A549 (cell line): ENCODE data around the gene RELT. TPM values are rescaled to one million over a fixed set of nuclear protein-coding genes. Genes with fewer than 3 reads are reported as not detected.

Experiments used
- ATAC-seq, 2 experiments: fragments of 200-7000 bp in 1 of 2; fragments of >200 bp in 1 of 2; cut with Nextera tagmentation in 1 of 2; cut with Tn5 transposase in 1 of 2; 3 replicates each; pipeline versions ENCODE4 v1.8.0 to v1.9.1; 2018 to 2020; ENCODE audit warnings: mild to moderate bottlenecking in 1 of 2, moderate library complexity in 1 of 2
- CTCF ChIA-PET: fragments of 300-600 bp; sonication (Branson Sonifier 250); formaldehyde crosslinking; extraction: SDS; loops from one replicate; lab custom pipeline; 2021; ENCODE audit warnings: antibody characterized with exemption, inconsistent platforms; lab: Yijun Ruan, JAX
- POLR2A ChIA-PET: fragments of 350-600 bp; formaldehyde crosslinking; extraction: SDS; loops from one replicate; lab custom pipeline; 2021; ENCODE audit warnings: antibody characterized with exemption, inconsistent platforms; lab: Yijun Ruan, JAX
- DNase-seq, 2 experiments: peaks; one replicate each; pipeline versions ENCODE4 v3.0.0 to v3.0.0-alpha.2; 2011 to 2016; ENCODE audit warnings: low read depth in 1 of 2, low spot score in 1 of 2
- FAIRE-seq: peaks from 2 replicates; lab custom pipeline; 2011; peaks lifted over from hg19 to GRCh38; lab: Jason Lieb, UNC
- H3K27ac ChIP-seq, 2 experiments: fragments of >200 bp; sonication (Bioruptor Twin); formaldehyde crosslinking; 3 replicates each; pipeline ENCODE4 v1.5.1; 2016 to 2017
- H3K4me1 ChIP-seq: fragments of >200 bp; sonication (Bioruptor Twin); formaldehyde crosslinking; 3 replicates; pipeline ENCODE4 v1.6.1; 2016
- H3K4me2 ChIP-seq: fragments of >200 bp; sonication (Bioruptor Twin); formaldehyde crosslinking; 3 replicates; pipeline ENCODE4 v1.6.1; 2016
- H3K4me3 ChIP-seq: fragments of >200 bp; sonication (Bioruptor Twin); formaldehyde crosslinking; 3 replicates; pipeline ENCODE4 v1.5.1; 2016
- H3K9me3 ChIP-seq: fragments of >200 bp; sonication (Bioruptor Twin); formaldehyde crosslinking; 3 replicates; pipeline ENCODE4 v1.6.1; 2016
- BHLHE40 ChIP-seq: IDR thresholded peaks from 2 replicates; pipeline ENCODE4 v1.6.1; 2012; ENCODE audit warnings: low read depth, low read length, inconsistent platforms
- CEBPB ChIP-seq, 2 experiments: fragments of >200 bp in 1 of 2; sonication (Bioruptor Twin) in 1 of 2; formaldehyde crosslinking in 1 of 2; IDR thresholded peaks; 2 replicates each; pipeline ENCODE4 v1.6.1; 2012 to 2016
- ESRRA ChIP-seq: fragments of 150-350 bp; IDR thresholded peaks from 2 replicates; pipeline ENCODE4 v1.6.1; 2014; ENCODE audit warnings: mild to moderate bottlenecking, low read length, borderline replicate concordance
- FOSL2 ChIP-seq, 2 experiments: fragments of 450-650 bp in 1 of 2; fragments of >200 bp in 1 of 2; sonication (Bioruptor Twin) in 1 of 2; formaldehyde crosslinking; IDR thresholded peaks; 2 replicates each; pipeline versions ENCODE4 v1.5.0 to v1.6.1; 2016 to 2020; ENCODE audit warnings: mild to moderate bottlenecking in 1 of 2, moderate library complexity in 1 of 2
- GATA3 ChIP-seq: IDR thresholded peaks from 2 replicates; pipeline ENCODE4 v1.6.1; 2012; ENCODE audit warnings: borderline replicate concordance
- HEYL ChIP-seq: fragments of 250-450 bp; sonication (Bioruptor Pico); IDR thresholded peaks from 2 replicates; pipeline ENCODE4 v1.8.0; 2021; ENCODE audit warnings: mild to moderate bottlenecking, moderate library complexity
- JUNB ChIP-seq: fragments of >200 bp; sonication (Bioruptor Twin); formaldehyde crosslinking; IDR thresholded peaks from 2 replicates; pipeline ENCODE4 v1.6.1; 2016
- KDM5A ChIP-seq: fragments of 200-600 bp; sonication (generic); IDR thresholded peaks from 2 replicates; pipeline ENCODE4 v1.6.1; 2016; ENCODE audit warnings: antibody characterized with exemption, mild to moderate bottlenecking
- MAFK ChIP-seq: fragments of 450-650 bp; IDR thresholded peaks from 2 replicates; pipeline ENCODE4 v1.6.1; 2014; ENCODE audit not compliant: partially characterized antibody
- MAZ ChIP-seq: fragments of 150-350 bp; IDR thresholded peaks from 2 replicates; pipeline ENCODE4 v1.6.1; 2014; ENCODE audit warnings: antibody characterized with exemption, low read depth, low read length, borderline replicate concordance
- MYC ChIP-seq: IDR thresholded peaks from 2 replicates; pipeline ENCODE4 v1.6.1; 2012; ENCODE audit warnings: mild to moderate bottlenecking, inconsistent platforms, low read length, improper control_type of control experiment, borderline replicate concordance
- NR3C1 ChIP-seq: fragments of >200 bp; sonication (Bioruptor Twin); formaldehyde crosslinking; IDR thresholded peaks from 3 replicates; pipeline ENCODE4 v1.6.1; 2017
- PHF8 ChIP-seq: fragments of 200-600 bp; sonication (generic); IDR thresholded peaks from 2 replicates; pipeline ENCODE4 v1.6.1; 2016; ENCODE audit warnings: low read depth, mild to moderate bottlenecking, antibody characterized with exemption, moderate library complexity, borderline replicate concordance
- POLR2A ChIP-seq: IDR thresholded peaks from 2 replicates; pipeline ENCODE4 v1.6.1; 2012; ENCODE audit warnings: mild to moderate bottlenecking, low read length
- POLR2AphosphoS2 ChIP-seq: conservative IDR thresholded peaks from 2 replicates; pipeline ENCODE4 v1.6.1; 2012; ENCODE audit warnings: low read length, improper control_type of control experiment, inconsistent platforms
- RAD21 ChIP-seq, 2 experiments: fragments of >200 bp in 1 of 2; sonication (Bioruptor Twin) in 1 of 2; formaldehyde crosslinking in 1 of 2; IDR thresholded peaks in 1 of 2; conservative IDR thresholded peaks in 1 of 2; 2 replicates in 1 of 2; 3 replicates in 1 of 2; pipeline ENCODE4 v1.6.1; 2012 to 2018; ENCODE audit warnings: inconsistent platforms in 1 of 2
- RFX5 ChIP-seq: fragments of 450-650 bp; IDR thresholded peaks from 2 replicates; pipeline ENCODE4 v1.7.1; 2014; ENCODE audit warnings: antibody characterized with exemption, mild to moderate bottlenecking, moderate library complexity
- SMC3 ChIP-seq: fragments of >200 bp; sonication (Bioruptor Twin); formaldehyde crosslinking; IDR thresholded peaks from 3 replicates; pipeline ENCODE4 v1.6.1; 2018; ENCODE audit warnings: inconsistent platforms
- SREBF2 ChIP-seq: fragments of 450-650 bp; IDR thresholded peaks from 2 replicates; pipeline ENCODE4 v1.6.1; 2014; ENCODE audit warnings: mild to moderate bottlenecking, moderate library complexity
- TP53 ChIP-seq: fragments of 250-450 bp; sonication (Bioruptor Pico); IDR thresholded peaks from 2 replicates; pipeline ENCODE4 v1.5.0; 2021; ENCODE audit warnings: mild to moderate bottlenecking, moderate library complexity
- ZC3H11A ChIP-seq: fragments of 450-650 bp; IDR thresholded peaks from 2 replicates; pipeline ENCODE4 v1.6.1; 2014; ENCODE audit warnings: antibody characterized with exemption, mild to moderate bottlenecking
- ZFP36 ChIP-seq: fragments of 450-650 bp; IDR thresholded peaks from 2 replicates; pipeline ENCODE4 v1.6.1; 2014; ENCODE audit warnings: borderline replicate concordance; ENCODE audit not compliant: partially characterized antibody
- ZNF302 ChIP-seq: fragments of 250-450 bp; sonication (Bioruptor Pico); IDR thresholded peaks from 2 replicates; pipeline ENCODE4 v1.9.0; 2021; ENCODE audit warnings: inconsistent platforms, mild to moderate bottlenecking, moderate library complexity
- ZSCAN20 ChIP-seq: fragments of 250-450 bp; sonication (Bioruptor Pico); IDR thresholded peaks from 2 replicates; pipeline ENCODE4 v1.8.0; 2022; ENCODE audit warnings: mild to moderate bottlenecking, moderate library complexity
- WGBS: methylation state at CpG from one replicate; pipeline ENCODE4 v1.1.6; 2017; ENCODE audit errors: missing lambda C conversion rate; 5-methylcytosine and 5-hydroxymethylcytosine counted together
- polyA plus RNA-seq, 4 experiments: library from polyadenylated mRNA; depleted of rRNA in 3 of 4; stranded (reverse); fragments of >200 nt; fragmentation: RNase III in 1 of 4; extraction: RNeasy Plus Mini Kit Qiagen cat#74134 plus additional on column Dnase treatment in 1 of 4; gene quantifications; 2 replicates in 3 of 4; 3 replicates in 1 of 4; pipeline ENCODE4 v1.2.3, GENCODE V29; 2011 to 2017
- TF ChIP-seq, protein P1 (sequence below): fragments of 250-450 bp; sonication (Bioruptor Pico); IDR thresholded peaks from 2 replicates; pipeline ENCODE4 v1.5.0; 2020; ENCODE audit warnings: low read depth, mild to moderate bottlenecking, moderate library complexity
- TF ChIP-seq, protein P2 (sequence below): IDR thresholded peaks from 2 replicates; pipeline ENCODE4 v1.6.1; 2012; ENCODE audit warnings: low read depth, borderline replicate concordance
- TF ChIP-seq, protein P3 (sequence below): IDR thresholded peaks from 2 replicates; pipeline ENCODE4 v1.6.1; 2012
- TF ChIP-seq, protein P4 (sequence below): fragments of 150-350 bp; IDR thresholded peaks from 2 replicates; pipeline ENCODE4 v1.6.1; 2014; ENCODE audit warnings: low read depth, mild to moderate bottlenecking, low read length
- TF ChIP-seq, protein P5 (sequence below): fragments of 250-450 bp; sonication (Bioruptor Pico); IDR thresholded peaks from 2 replicates; pipeline ENCODE4 v1.5.0; 2021; ENCODE audit warnings: mild to moderate bottlenecking, moderate library complexity, borderline replicate concordance

RELT gene
- polyA plus RNA-seq, 2 of the 4 experiments (the other 2 are of a cell fraction), result 2.9 to 5.2 TPM

DNA sequence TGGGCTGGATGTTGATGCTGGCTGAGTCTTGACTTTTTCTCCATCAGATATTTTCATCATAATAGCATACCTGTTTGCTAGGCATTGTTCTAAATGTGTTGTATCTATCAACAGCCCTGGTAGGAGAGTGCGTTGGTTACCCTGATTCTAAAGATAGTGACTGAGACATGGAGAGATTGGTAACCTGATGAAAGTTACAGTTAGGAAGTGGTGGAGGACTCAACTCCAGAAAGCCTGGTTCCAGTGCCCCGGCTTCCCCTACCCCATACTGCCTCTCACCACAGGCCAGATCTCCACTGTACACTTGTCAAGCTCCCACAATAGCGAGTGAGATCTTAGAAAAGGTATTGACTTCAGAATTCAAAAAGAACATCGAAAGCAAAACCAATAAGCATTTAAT lies 22.8 kb upstream of the RELT start:
- TF ChIP-seq NR3C1 (no peak), MAFK (no peak)
- TF ChIP-seq, all 56 proteins: peak for 0
- 84% methylated on average over 4 of the region's 4 CpGs for WGBS
- POLR2A ChIA-PET, result no interaction called here
- Histone ChIP-seq H3K4me2 (no peak overlapping the region), H3K27ac (no peak overlapping the region), H3K9me3 (no peaks in the 10 kb centered on the region), H3K4me3 (no peak overlapping the region), H3K4me1 (no peaks in the 10 kb centered on the region)
- CTCF ChIA-PET, result interaction anchor here (0.8 to 39.3 kb wide), 8 partner anchors 9 to 309 kb away, joined by 3 to 667 read pairs (median 44); partner anchors contain the start of gene RELT
- ATAC-seq (no peak), DNase-seq (no peak), FAIRE-seq (no peak)

DNA sequence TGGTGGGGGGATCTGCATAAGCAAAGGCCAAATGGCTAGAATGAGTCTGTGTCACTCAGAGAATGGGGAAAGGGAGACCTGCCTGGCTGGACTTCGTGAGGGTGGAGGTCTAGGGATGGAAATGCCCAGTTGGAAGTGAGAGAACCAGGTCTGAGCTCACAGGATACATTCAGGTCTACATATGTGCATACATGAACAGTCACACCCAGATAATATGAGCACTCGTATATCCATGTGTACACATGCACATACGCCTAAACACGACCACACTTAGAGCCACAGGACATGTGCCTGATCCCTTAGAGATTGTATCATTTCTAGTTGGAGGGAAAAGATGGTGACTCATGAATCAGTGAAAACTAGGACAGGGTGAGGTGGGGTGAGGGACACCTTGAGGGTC lies 21.1 kb upstream of the RELT start:
- no peaks in the 10 kb centered on the region for H3K9me3 ChIP-seq
- H3K4me3 ChIP-seq, result no peak overlapping the region
- TF ChIP-seq GATA3 (no peak), RFX5 (no peak), CEBPB (IDR thresholded peaks at IDR 0.05) (no peak), MAZ (no peak), TP53 (no peak), SREBF2 (no peak), ZC3H11A (no peak), PHF8 (no peak), MAFK (no peak)
- TF ChIP-seq, protein P1, sequence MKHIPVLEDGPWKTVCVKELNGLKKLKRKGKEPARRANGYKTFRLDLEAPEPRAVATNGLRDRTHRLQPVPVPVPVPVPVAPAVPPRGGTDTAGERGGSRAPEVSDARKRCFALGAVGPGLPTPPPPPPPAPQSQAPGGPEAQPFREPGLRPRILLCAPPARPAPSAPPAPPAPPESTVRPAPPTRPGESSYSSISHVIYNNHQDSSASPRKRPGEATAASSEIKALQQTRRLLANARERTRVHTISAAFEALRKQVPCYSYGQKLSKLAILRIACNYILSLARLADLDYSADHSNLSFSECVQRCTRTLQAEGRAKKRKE (CRISPR knock-in tag), result no peak
- TF ChIP-seq, protein P2, sequence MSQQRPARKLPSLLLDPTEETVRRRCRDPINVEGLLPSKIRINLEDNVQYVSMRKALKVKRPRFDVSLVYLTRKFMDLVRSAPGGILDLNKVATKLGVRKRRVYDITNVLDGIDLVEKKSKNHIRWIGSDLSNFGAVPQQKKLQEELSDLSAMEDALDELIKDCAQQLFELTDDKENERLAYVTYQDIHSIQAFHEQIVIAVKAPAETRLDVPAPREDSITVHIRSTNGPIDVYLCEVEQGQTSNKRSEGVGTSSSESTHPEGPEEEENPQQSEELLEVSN, result no peak
- TF ChIP-seq, protein P3, sequence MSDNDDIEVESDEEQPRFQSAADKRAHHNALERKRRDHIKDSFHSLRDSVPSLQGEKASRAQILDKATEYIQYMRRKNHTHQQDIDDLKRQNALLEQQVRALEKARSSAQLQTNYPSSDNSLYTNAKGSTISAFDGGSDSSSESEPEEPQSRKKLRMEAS, result no peak
- WGBS, result 87% methylated on average over 4 of the region's 4 CpGs
- CTCF ChIA-PET, result interaction anchor here (0.7 to 39.3 kb wide), 9 partner anchors 7 to 270 kb away, joined by 3 to 667 read pairs (median 4); partner anchors contain the start of gene ARHGEF17
- POLR2A ChIA-PET, result no interaction called here
- no peaks in the 10 kb centered on the region for H3K4me1 ChIP-seq
- FAIRE-seq (no peak), DNase-seq (no peak), ATAC-seq (no peak)
- H3K27ac ChIP-seq, result no peak overlapping the region
- no peak overlapping the region for H3K4me2 ChIP-seq

DNA sequence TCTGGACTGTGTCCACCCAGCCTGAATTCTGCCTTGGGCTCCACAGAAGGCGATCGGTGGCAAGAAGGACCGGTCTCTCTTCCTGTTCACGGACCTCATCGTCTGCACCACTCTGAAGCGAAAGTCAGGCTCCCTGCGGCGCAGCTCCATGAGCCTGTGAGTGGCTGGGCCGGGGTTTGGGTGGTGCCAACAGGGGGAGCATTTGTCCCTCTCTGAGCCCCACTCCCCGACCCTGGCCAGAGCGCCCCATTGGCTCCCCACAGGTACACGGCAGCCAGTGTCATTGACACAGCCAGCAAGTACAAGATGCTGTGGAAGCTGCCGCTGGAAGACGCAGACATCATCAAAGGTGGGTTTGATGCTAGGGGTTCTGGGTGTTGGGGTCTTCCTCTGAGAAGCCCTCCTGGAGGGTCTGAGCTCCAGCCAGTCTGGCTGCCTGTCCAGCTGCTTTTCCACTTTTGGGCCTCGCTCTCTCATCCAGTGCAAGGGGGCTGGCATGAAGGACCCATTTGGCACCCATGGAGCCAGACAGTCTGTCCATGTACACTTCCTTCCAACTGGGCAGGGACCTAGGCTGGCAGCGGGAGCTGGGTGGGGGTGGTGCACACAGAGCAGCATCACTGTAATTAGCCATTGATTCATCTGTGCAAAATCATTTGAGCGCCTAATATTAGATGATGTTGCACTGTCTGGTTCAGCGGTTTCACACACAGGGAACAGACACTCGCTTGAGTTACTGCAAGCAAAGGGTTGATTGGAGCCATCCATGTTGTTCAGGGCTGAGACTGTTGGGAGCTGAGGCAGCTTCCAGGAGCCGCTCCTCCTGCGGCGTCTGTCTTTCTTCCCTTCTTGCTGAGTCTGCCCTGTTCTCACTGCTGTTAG lies 19.0 kb upstream of the RELT start:
- H3K27ac ChIP-seq, result no peak overlapping the region
- ATAC-seq, result no peak
- CTCF ChIA-PET, result interaction anchor here (0.8 to 39.3 kb wide), 11 partner anchors 8 to 304 kb away, joined by 3 to 667 read pairs (median 4); partner anchors contain the start of gene RELT
- no peak overlapping the region for H3K4me3 ChIP-seq
- no peaks in the 10 kb centered on the region for H3K9me3 ChIP-seq
- no peak overlapping the region for H3K4me2 ChIP-seq
- DNase-seq, result no peak
- no peak for FAIRE-seq
- no peaks in the 10 kb centered on the region for H3K4me1 ChIP-seq
- 93% methylated on average over 21 of the region's 22 CpGs for WGBS
- TF ChIP-seq, protein P4, sequence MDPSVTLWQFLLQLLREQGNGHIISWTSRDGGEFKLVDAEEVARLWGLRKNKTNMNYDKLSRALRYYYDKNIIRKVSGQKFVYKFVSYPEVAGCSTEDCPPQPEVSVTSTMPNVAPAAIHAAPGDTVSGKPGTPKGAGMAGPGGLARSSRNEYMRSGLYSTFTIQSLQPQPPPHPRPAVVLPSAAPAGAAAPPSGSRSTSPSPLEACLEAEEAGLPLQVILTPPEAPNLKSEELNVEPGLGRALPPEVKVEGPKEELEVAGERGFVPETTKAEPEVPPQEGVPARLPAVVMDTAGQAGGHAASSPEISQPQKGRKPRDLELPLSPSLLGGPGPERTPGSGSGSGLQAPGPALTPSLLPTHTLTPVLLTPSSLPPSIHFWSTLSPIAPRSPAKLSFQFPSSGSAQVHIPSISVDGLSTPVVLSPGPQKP, result no peak
- no peak for TF ChIP-seq HEYL (CRISPR knock-in tag)
- no peak for TF ChIP-seq ZNF302 (CRISPR knock-in tag)
- TF ChIP-seq JUNB, result no peak
- no peak for TF ChIP-seq POLR2AphosphoS2
- no peak for TF ChIP-seq RAD21 (conservative IDR thresholded peaks at IDR 0.05 in 1 of 2, IDR thresholded peaks at IDR 0.05 in 1 of 2)
- TF ChIP-seq KDM5A, result no peak
- no peak for TF ChIP-seq PHF8
- no peak for TF ChIP-seq POLR2A
- TF ChIP-seq SMC3, result no peak
- no peak for TF ChIP-seq ZFP36
- TF ChIP-seq FOSL2 (IDR thresholded peaks at IDR 0.05), result no peak
- TF ChIP-seq FOSL2 (CRISPR knock-in tag; IDR thresholded peaks at IDR 0.05), result no peak
- no peak for TF ChIP-seq MYC
- TF ChIP-seq ZSCAN20 (CRISPR knock-in tag), result no peak
- no peak for TF ChIP-seq BHLHE40
- TF ChIP-seq MAFK, result no peak
- TF ChIP-seq, protein P5, sequence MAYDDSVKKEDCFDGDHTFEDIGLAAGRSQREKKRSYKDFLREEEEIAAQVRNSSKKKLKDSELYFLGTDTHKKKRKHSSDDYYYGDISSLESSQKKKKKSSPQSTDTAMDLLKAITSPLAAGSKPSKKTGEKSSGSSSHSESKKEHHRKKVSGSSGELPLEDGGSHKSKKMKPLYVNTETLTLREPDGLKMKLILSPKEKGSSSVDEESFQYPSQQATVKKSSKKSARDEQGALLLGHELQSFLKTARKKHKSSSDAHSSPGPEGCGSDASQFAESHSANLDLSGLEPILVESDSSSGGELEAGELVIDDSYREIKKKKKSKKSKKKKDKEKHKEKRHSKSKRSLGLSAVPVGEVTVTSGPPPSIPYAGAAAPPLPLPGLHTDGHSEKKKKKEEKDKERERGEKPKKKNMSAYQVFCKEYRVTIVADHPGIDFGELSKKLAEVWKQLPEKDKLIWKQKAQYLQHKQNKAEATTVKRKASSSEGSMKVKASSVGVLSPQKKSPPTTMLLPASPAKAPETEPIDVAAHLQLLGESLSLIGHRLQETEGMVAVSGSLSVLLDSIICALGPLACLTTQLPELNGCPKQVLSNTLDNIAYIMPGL (CRISPR knock-in tag), result no peak
- TF ChIP-seq GATA3, result no peak
- no peak for TF ChIP-seq ESRRA
- POLR2A ChIA-PET, result no interaction called here
